IMR-90 (cell line): ENCODE data around the gene RAB20. TPM values are rescaled to one million over a fixed set of nuclear protein-coding genes. Genes with fewer than 3 reads are reported as not detected.

Experiments used
- ATAC-seq: fragments of 200-7000 bp; cut with Tn5 transposase; 2 replicates; pipeline ENCODE4 v1.9.1; 2020; ENCODE audit warnings: low read depth, mild to moderate bottlenecking, moderate library complexity
- BruUV-seq: library from RNA; stranded (reverse); fragments of 400-500 nt; replicated peaks from 2 replicates; lab custom pipeline; 2021; lab: Mats Ljungman, UMichigan
- CTCF ChIA-PET: fragments of 300-600 bp; formaldehyde crosslinking; extraction: SDS; loops from one replicate; lab custom pipeline; 2021; ENCODE audit warnings: antibody characterized with exemption; lab: Yijun Ruan, JAX
- POLR2A ChIA-PET: fragments of 300-600 bp; sonication (Branson Sonifier 250); formaldehyde crosslinking; loops from one replicate; lab custom pipeline; 2022; ENCODE audit warnings: antibody characterized with exemption; ENCODE audit not compliant: unreplicated experiment; lab: Charles Lee
- DNase-seq: peaks from one replicate; pipeline ENCODE4 v3.0.0; 2013
- H2AFZ ChIP-seq: replicated peaks from 2 replicates; pipeline ENCODE3; 2013; ENCODE audit warnings: low read length, mild to moderate bottlenecking; ENCODE audit not compliant: poor library complexity
- H2AK5ac ChIP-seq: 2 replicates; pipeline ENCODE4 v1.6.1; 2013; ENCODE audit warnings: low read depth, low read length, inconsistent platforms
- H2AK9ac ChIP-seq: replicated peaks from 2 replicates; pipeline ENCODE3; 2013; ENCODE audit warnings: mild to moderate bottlenecking, low read depth, low read length, moderate library complexity; ENCODE audit not compliant: poor library complexity
- H2BK120ac ChIP-seq: 2 replicates; pipeline ENCODE4 v1.6.1; 2013; ENCODE audit warnings: low read depth, low read length, inconsistent platforms
- H2BK15ac ChIP-seq: 3 replicates; pipeline ENCODE4 v1.6.1; 2013; ENCODE audit warnings: low read depth, low read length, inconsistent platforms
- H2BK20ac ChIP-seq: 2 replicates; pipeline ENCODE4 v1.6.1; 2013; ENCODE audit warnings: low read depth, mild to moderate bottlenecking, inconsistent platforms, low read length, moderate library complexity
- H2BK5ac ChIP-seq: 2 replicates; pipeline ENCODE4 v1.6.1; 2013; ENCODE audit warnings: mild to moderate bottlenecking, low read depth, low read length, inconsistent platforms; ENCODE audit not compliant: poor library complexity, severe bottlenecking
- H3K14ac ChIP-seq: replicated peaks from 2 replicates; pipeline ENCODE4 v1.6.1; 2013; ENCODE audit warnings: low read depth, low read length, inconsistent platforms
- H3K18ac ChIP-seq: 2 replicates; pipeline ENCODE4 v1.6.1; 2013; ENCODE audit warnings: low read depth, low read length, control low read depth
- H3K23ac ChIP-seq: 2 replicates; pipeline ENCODE4 v1.6.1; 2013; ENCODE audit warnings: low read depth, low read length, inconsistent platforms
- H3K27ac ChIP-seq: 2 replicates; pipeline ENCODE4 v1.5.1; 2013; ENCODE audit warnings: mild to moderate bottlenecking, control low read depth, low read length; ENCODE audit not compliant: insufficient read depth
- H3K27me3 ChIP-seq: 2 replicates; pipeline ENCODE4 v1.6.1; 2013; ENCODE audit warnings: low read length; ENCODE audit not compliant: control insufficient read depth, insufficient read depth
- H3K36me3 ChIP-seq: 2 replicates; pipeline ENCODE4 v1.6.1; 2013; ENCODE audit warnings: low read length, mixed read lengths; ENCODE audit not compliant: control insufficient read depth, insufficient read depth
- H3K4ac ChIP-seq: 2 replicates; pipeline ENCODE4 v1.6.1; 2013; ENCODE audit warnings: low read depth, low read length, inconsistent platforms
- H3K4me1 ChIP-seq: 2 replicates; pipeline ENCODE4 v1.6.1; 2013; ENCODE audit warnings: low read length, mixed read lengths; ENCODE audit not compliant: control insufficient read depth, insufficient read depth
- H3K4me2 ChIP-seq: 2 replicates; pipeline ENCODE4 v1.6.1; 2013; ENCODE audit warnings: low read depth, mild to moderate bottlenecking, control low read depth, low read length, moderate library complexity
- H3K4me3 ChIP-seq: 2 replicates; pipeline ENCODE4 v1.5.1; 2013; ENCODE audit warnings: low read depth, mild to moderate bottlenecking, control low read depth, low read length, moderate library complexity; ENCODE audit not compliant: insufficient read depth
- H3K56ac ChIP-seq: 2 replicates; pipeline ENCODE4 v1.6.1; 2013; ENCODE audit warnings: low read length, inconsistent platforms; ENCODE audit not compliant: insufficient read depth; ENCODE audit errors: extremely low read depth
- H3K79me1 ChIP-seq, 2 experiments: 2 replicates each; pipeline ENCODE4 v1.6.1; 2013; ENCODE audit warnings: low read length in 2 of 2, inconsistent platforms in 1 of 2, low read depth in 1 of 2
- H3K9ac ChIP-seq: 2 replicates; pipeline ENCODE4 v1.6.1; 2013; ENCODE audit warnings: low read depth, low read length, control low read depth
- H3K9me1 ChIP-seq: 2 replicates; pipeline ENCODE4 v1.6.1; 2013; ENCODE audit warnings: low read length, inconsistent platforms; ENCODE audit not compliant: insufficient read depth
- H3K9me3 ChIP-seq: 2 replicates; pipeline ENCODE4 v1.6.1; 2013; ENCODE audit warnings: low read length; ENCODE audit not compliant: control insufficient read depth, insufficient read depth
- H4K20me1 ChIP-seq: 2 replicates; pipeline ENCODE4 v1.6.1; 2013; ENCODE audit warnings: low read length, inconsistent platforms; ENCODE audit not compliant: insufficient read depth
- H4K5ac ChIP-seq: 2 replicates; pipeline ENCODE4 v1.6.1; 2013; ENCODE audit warnings: mild to moderate bottlenecking, low read depth, low read length, control low read depth
- H4K8ac ChIP-seq, 2 experiments: 2 replicates each; pipeline ENCODE4 v1.6.1; 2013; ENCODE audit warnings: low read depth in 2 of 2, low read length in 2 of 2, control low read depth in 1 of 2, inconsistent platforms in 1 of 2
- H4K91ac ChIP-seq: 2 replicates; pipeline ENCODE4 v1.6.1; 2013; ENCODE audit warnings: low read depth, low read length, inconsistent platforms; ENCODE audit not compliant: insufficient read depth
- BHLHE40 ChIP-seq: fragments of 150-350 bp; IDR thresholded peaks from 2 replicates; pipeline ENCODE4 v1.6.1; 2016; ENCODE audit warnings: mild to moderate bottlenecking, low read depth, low read length
- CEBPB ChIP-seq: IDR thresholded peaks from 2 replicates; pipeline ENCODE4 v1.6.1; 2012; ENCODE audit warnings: low read depth, low read length, improper control_type of control experiment
- CTCF ChIP-seq: conservative IDR thresholded peaks from 2 replicates; pipeline ENCODE4 v1.5.1; 2012; ENCODE audit warnings: mild to moderate bottlenecking, low read depth, low read length, improper control_type of control experiment
- ELK1 ChIP-seq: fragments of 150-350 bp; IDR thresholded peaks from 2 replicates; pipeline ENCODE4 v1.6.1; 2016; ENCODE audit warnings: low read depth, mild to moderate bottlenecking, low read length, moderate library complexity, borderline replicate concordance
- FOS ChIP-seq: fragments of 150-350 bp; IDR thresholded peaks from 2 replicates; pipeline ENCODE4 v1.6.1; 2016; ENCODE audit warnings: low read depth, low read length
- MAFK ChIP-seq: IDR thresholded peaks from 2 replicates; pipeline ENCODE4 v1.6.1; 2012; ENCODE audit warnings: low read depth, low read length, improper control_type of control experiment
- MAZ ChIP-seq: IDR thresholded peaks from 2 replicates; pipeline ENCODE4 v1.6.1; 2012; ENCODE audit warnings: low read depth, mild to moderate bottlenecking, low read length, improper control_type of control experiment, moderate library complexity, borderline replicate concordance
- MXI1 ChIP-seq: IDR thresholded peaks from 2 replicates; pipeline ENCODE4 v1.6.1; 2012; ENCODE audit warnings: low read depth, mild to moderate bottlenecking, low read length, moderate library complexity, borderline replicate concordance
- NFE2L2 ChIP-seq: fragments of 150-350 bp; IDR thresholded peaks from 2 replicates; pipeline ENCODE4 v1.6.1; 2016; ENCODE audit warnings: low read depth, mild to moderate bottlenecking, low read length
- POLR2A ChIP-seq: IDR thresholded peaks from 2 replicates; pipeline ENCODE4 v1.6.1; 2012; ENCODE audit warnings: mild to moderate bottlenecking, low read depth, low read length
- RAD21 ChIP-seq: IDR thresholded peaks from 2 replicates; pipeline ENCODE4 v1.6.1; 2012; ENCODE audit warnings: low read length, improper control_type of control experiment
- RCOR1 ChIP-seq: IDR thresholded peaks from 2 replicates; pipeline ENCODE4 v1.6.1; 2012; ENCODE audit warnings: mild to moderate bottlenecking, low read length, improper control_type of control experiment; ENCODE audit not compliant: insufficient replicate concordance
- RFX5 ChIP-seq: IDR thresholded peaks from 2 replicates; pipeline ENCODE4 v1.8.0; 2012; ENCODE audit warnings: low read depth, mild to moderate bottlenecking, low read length, moderate library complexity
- SMC3 ChIP-seq: fragments of 150-350 bp; IDR thresholded peaks from 2 replicates; pipeline ENCODE4 v1.6.1; 2016; ENCODE audit warnings: low read depth, mild to moderate bottlenecking, antibody characterized with exemption, low read length, moderate library complexity
- USF2 ChIP-seq: fragments of 150-350 bp; IDR thresholded peaks from 2 replicates; pipeline ENCODE4 v1.6.1; 2017; ENCODE audit warnings: mild to moderate bottlenecking, antibody characterized with exemption, low read length, low read depth
- WGBS, 2 experiments: methylation state at CpG; one replicate each; pipeline versions ENCODE4 v1.1.5 to v1.1.7; 2013; ENCODE audit warnings: missing lambda C conversion rate in 2 of 2; ENCODE audit not compliant: insufficient read length in 1 of 2; ENCODE audit errors: extremely low coverage in 2 of 2; 5-methylcytosine and 5-hydroxymethylcytosine counted together
- dilution Hi-C: fragments of 300-500 bp; cut with HindIII; formaldehyde crosslinking; loops from one replicate; pipeline ENCODE4 v1.14.3; 2018; ENCODE audit warnings: low sequenced_read_pairs; ENCODE audit not compliant: unreplicated experiment
- in situ Hi-C: fragments of 300-500 bp; cut with MboI; formaldehyde crosslinking; loops from 3 replicates; pipeline ENCODE4 v1.14.3; 2019; ENCODE audit warnings: low sequenced_read_pairs, inconsistent platforms, mixed read lengths
- intact Hi-C: fragments of 100-400 bp; cut with micrococcal nuclease; formaldehyde crosslinking; loops from 2 replicates; pipeline ENCODE4 v1.10.0; 2022
- polyA plus RNA-seq, 3 experiments: library from polyadenylated mRNA; depleted of rRNA; stranded (reverse); fragments of >200 nt; gene quantifications; 2 replicates each; pipeline ENCODE4 v1.2.3, GENCODE V29; 2012; ENCODE audit warnings: low replicate concordance in 1 of 3
- total RNA-seq: library from RNA; depleted of rRNA; stranded (reverse); fragments of >200 nt; gene quantifications from 2 replicates; pipeline ENCODE4 v1.2.3, GENCODE V29; 2012

Gene RAB20
- total and polyA plus RNA-seq, 2 of the 4 experiments (the other 2 are of a cell fraction), result 3.8 to 5.1 TPM

- DNase-seq (peak; percentile 11), ATAC-seq (no peak)
- ChIA-PET CTCF (no interaction called here), POLR2A (no interaction called here)
- no peaks in the 10 kb centered on the region for H3K27me3 ChIP-seq
- H2AFZ ChIP-seq, result peak overlapping the region; percentile 5
- H3K4me2 ChIP-seq, result no peak overlapping the region
- TF ChIP-seq NFE2L2 (no peak), ELK1 (no peak), BHLHE40 (no peak), CTCF (no peak), USF2 (no peak), CEBPB (no peak), POLR2A (no peak), RAD21 (no peak), FOS (no peak), RCOR1 (no peak), RFX5 (no peak), SMC3 (no peak), MAZ (no peak), MXI1 (no peak), MAFK (no peak)
- H2AK9ac ChIP-seq, result no peak overlapping the region
- no peak overlapping the region for H4K5ac ChIP-seq
- no TSS peak for BruUV-seq
- H4K91ac ChIP-seq, result no peak overlapping the region
- H2BK20ac ChIP-seq, result no peak overlapping the region
- no peak overlapping the region; the same call in 1 of the 2 replicates for H3K4ac ChIP-seq
- no peak overlapping the region for H3K9ac ChIP-seq
- no peak overlapping the region for H4K8ac ChIP-seq
- no peak overlapping the region for H3K23ac ChIP-seq
- peaks cover 80% of the 10 kb centered on the region for H3K36me3 ChIP-seq
- intact Hi-C loops (no loop called here), in situ Hi-C loops (no loop called here), dilution Hi-C loops (no loop called here)
- H2AK5ac ChIP-seq, result no peak overlapping the region
- H3K79me1 ChIP-seq, result peaks cover 24 to 34% of the 10 kb centered on the region in 2 experiments; a peak in 3 of 4 replicates
- peaks cover 10% of the 10 kb centered on the region for H3K9me1 ChIP-seq
- H3K56ac ChIP-seq, result no peak overlapping the region
- no peak overlapping the region for H3K14ac ChIP-seq
- no peak overlapping the region for H3K27ac ChIP-seq
- H3K9me3 ChIP-seq, result no peaks in the 10 kb centered on the region
- H2BK120ac ChIP-seq, result no peak overlapping the region
- H3K4me3 ChIP-seq, result no peak overlapping the region
- H3K18ac ChIP-seq, result no peak overlapping the region
- H2BK5ac ChIP-seq, result no peak overlapping the region
- no peak overlapping the region for H2BK15ac ChIP-seq
- 89% methylated on average over 12 of the region's 21 CpGs; no CpG with 5 or more reads in 1 of the 2 experiments for WGBS, 2 experiments
- H4K20me1 ChIP-seq, result peaks cover 11% of the 10 kb centered on the region
- H3K4me1 ChIP-seq, result no peaks in the 10 kb centered on the region
These were observed 86.8 kb downstream of the RAB20 start for GRCh38 chr13:110474713-110475112.
